ENCODE results near the gene DEFB119.
"Not testable (repeated sequence)": the region's sequence is repeated elsewhere in the genome, so short reads cannot be mapped to it uniquely, and the experiment has no call there.

The DEFB119 gene

GRCh38 chr20:31390490-31390889 lies at the start of gene DEFB119:
Gene DEFB119, minus strand, starts transcription at chr20:31390590. Its CDS starts 107 bp downstream, at chr20:31390483.
- no peak for DNase-seq

GRCh38 chr20:31430568-31431115 lies 40.3 kb upstream of the DEFB119 start:
- no peak for DNase-seq

GRCh38 chr20:31427576-31427975 lies 37.2 kb upstream of the DEFB119 start:
- not testable (repeated sequence) for DNase-seq

GRCh38 chr20:31426891-31427551 lies 36.6 kb upstream of the DEFB119 start:
- DNase-seq: not testable (repeated sequence)

GRCh38 chr20:31425797-31426196 lies 35.4 kb upstream of the DEFB119 start:
- DNase-seq: no peak

GRCh38 chr20:31418307-31418706 lies 27.9 kb upstream of the DEFB119 start:
- DNase-seq: no peak

GRCh38 chr20:31415653-31416052 lies 25.3 kb upstream of the DEFB119 start:
- no peak for DNase-seq

- no peak for DNase-seq
Observed at GRCh38 chr20:31414381-31414780, 24.0 kb upstream of the DEFB119 start.

- no peak for DNase-seq
Observed at GRCh38 chr20:31410011-31410410, 19.6 kb upstream of the DEFB119 start.

GRCh38 chr20:31406115-31406514 lies 15.7 kb upstream of the DEFB119 start, which contains the start of gene DEFB121:
Gene DEFB121, minus strand, starts transcription at chr20:31406215. Its CDS starts 63 bp downstream, at chr20:31406152.
- no peak for DNase-seq

- no peak for DNase-seq
Observed at GRCh38 chr20:31403886-31404285, 13.5 kb upstream of the DEFB119 start.

- no peak for DNase-seq
Observed at GRCh38 chr20:31394900-31395299, 4.5 kb upstream of the DEFB119 start.

- DNase-seq: no peak
Observed at GRCh38 chr20:31392836-31393235, 2.4 kb upstream of the DEFB119 start.

GRCh38 chr20:31374346-31374745 lies 16.0 kb downstream of the DEFB119 start:
- DNase-seq: no peak

GRCh38 chr20:31368301-31368700 lies 22.1 kb downstream of the DEFB119 start, which contains the start of gene DEFB118:
Gene DEFB118, plus strand, starts transcription at chr20:31368601. Its CDS starts 50 bp downstream, at chr20:31368651.
- DNase-seq: no peak

- not testable (repeated sequence) for DNase-seq
Observed at GRCh38 chr20:31364272-31364671, 26.1 kb downstream of the DEFB119 start.

- DNase-seq: no peak
Observed at GRCh38 chr20:31363295-31363694, 27.1 kb downstream of the DEFB119 start.

GRCh38 chr20:31355981-31356380 lies 34.4 kb downstream of the DEFB119 start:
- DNase-seq: no peak

- no peak for DNase-seq
Observed at GRCh38 chr20:31341470-31341869, 48.9 kb downstream of the DEFB119 start.

GRCh38 chr20:31330893-31331292 lies 59.5 kb downstream of the DEFB119 start:
- DNase-seq: no peak

All from activated CD4-positive, CD25-positive, alpha-beta regulatory T cell (primary cell).